ENCODE data around the gene CCL22. TPM values are rescaled to one million over a fixed set of nuclear protein-coding genes. Genes with fewer than 3 reads are reported as not detected.
"Not testable (repeated sequence)": the region's sequence is repeated elsewhere in the genome, so short reads cannot be mapped to it uniquely, and the experiment has no call there.

The CCL22 gene
- total RNA-seq, 1 donor: not detected

DNA sequence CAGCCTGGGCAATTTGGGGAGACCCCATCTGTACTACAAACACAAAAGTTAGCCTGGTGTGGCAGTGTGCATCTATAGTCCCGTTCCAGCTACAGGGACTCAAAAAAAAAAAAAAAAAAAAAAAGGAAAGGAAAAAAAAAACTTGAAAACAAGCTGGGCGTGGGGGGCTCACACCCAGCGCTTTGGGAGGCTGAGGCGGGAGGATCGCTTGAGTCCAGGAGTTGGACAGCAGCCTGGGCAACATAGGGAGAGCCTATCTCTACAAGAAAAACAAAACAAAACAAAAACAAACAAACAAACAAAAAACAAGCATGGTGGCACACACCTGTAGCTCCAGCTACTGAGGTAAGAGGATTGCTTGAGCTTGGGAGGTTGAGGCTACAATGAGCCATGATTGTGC, 33.1 kb downstream of the CCL22 start:
- no peak for TF ChIP-seq CTCF (IDR thresholded peaks at IDR 0.05; ENCODE audit: insufficient read depth, low read length)
- H3K4me3 ChIP-seq (ENCODE audit: low read depth, low read length): no peak overlapping the region
- DNase-seq (ENCODE audit: low read depth): no peak

DNA sequence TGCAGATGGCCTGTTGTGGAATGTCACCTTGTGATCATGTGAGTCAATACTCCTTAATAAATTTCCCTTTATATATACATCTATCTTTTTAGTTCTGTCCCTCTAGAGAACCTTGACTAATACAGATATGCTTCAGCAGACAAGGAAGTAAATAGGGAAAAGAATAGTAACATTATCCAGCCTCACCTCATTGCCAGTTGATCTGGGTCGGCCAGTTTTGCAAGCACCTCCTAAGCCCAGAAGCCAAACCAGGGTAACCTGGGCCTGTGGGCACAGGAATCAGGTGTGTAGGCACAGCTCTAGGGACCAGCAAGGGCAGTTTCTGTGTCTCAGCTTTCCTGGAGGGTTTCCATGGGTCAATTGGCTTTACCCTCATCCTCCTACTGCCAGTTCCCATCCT, 34.1 kb downstream of the CCL22 start:
- no peak for DNase-seq (ENCODE audit: low read depth)
- no peak overlapping the region for H3K4me3 ChIP-seq (ENCODE audit: low read depth, low read length)
- TF ChIP-seq CTCF (IDR thresholded peaks at IDR 0.05; ENCODE audit: insufficient read depth, low read length): no peak

GRCh38 chr16:57394444-57394843, 35.9 kb downstream of the CCL22 start:
- no peak overlapping the region for H3K4me3 ChIP-seq (ENCODE audit: low read depth, low read length)
- peak; percentile 31 for DNase-seq (ENCODE audit: low read depth)
- TF ChIP-seq CTCF (IDR thresholded peaks at IDR 0.05; ENCODE audit: insufficient read depth, low read length): no peak

GRCh38 chr16:57395026-57395425, 36.4 kb downstream of the CCL22 start:
- H3K4me3 ChIP-seq (ENCODE audit: low read depth, low read length): no peak overlapping the region
- TF ChIP-seq CTCF (IDR thresholded peaks at IDR 0.05; ENCODE audit: insufficient read depth, low read length): no peak
- no peak for DNase-seq (ENCODE audit: low read depth)

GRCh38 chr16:57396786-57397185, 38.2 kb downstream of the CCL22 start:
- DNase-seq (ENCODE audit: low read depth): no peak
- H3K4me3 ChIP-seq (ENCODE audit: low read depth, low read length): no peak overlapping the region
- TF ChIP-seq CTCF (IDR thresholded peaks at IDR 0.05; ENCODE audit: insufficient read depth, low read length): no peak

DNA sequence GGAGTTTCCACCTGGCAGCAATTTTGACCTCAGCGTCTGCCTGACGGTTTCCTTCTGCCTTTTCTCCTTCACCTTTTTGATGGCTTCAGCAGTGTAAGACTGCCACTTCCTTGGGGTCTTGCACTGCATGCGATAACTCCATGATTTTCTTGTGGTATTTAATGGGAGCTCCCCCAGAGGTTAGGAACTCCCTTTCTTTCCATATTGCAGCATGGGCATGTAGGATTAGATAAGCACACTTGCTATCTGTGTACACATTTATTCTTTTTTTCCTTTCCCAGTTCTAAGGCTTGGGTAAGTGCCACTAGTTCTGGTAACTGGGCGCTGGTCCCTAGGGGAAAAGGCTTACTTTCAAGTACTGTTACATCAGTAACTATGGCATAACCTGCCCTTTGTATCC, 38.9 kb downstream of the CCL22 start:
- not testable (repeated sequence) for DNase-seq (ENCODE audit: low read depth); H3K4me3 ChIP-seq (ENCODE audit: low read depth, low read length)

DNA sequence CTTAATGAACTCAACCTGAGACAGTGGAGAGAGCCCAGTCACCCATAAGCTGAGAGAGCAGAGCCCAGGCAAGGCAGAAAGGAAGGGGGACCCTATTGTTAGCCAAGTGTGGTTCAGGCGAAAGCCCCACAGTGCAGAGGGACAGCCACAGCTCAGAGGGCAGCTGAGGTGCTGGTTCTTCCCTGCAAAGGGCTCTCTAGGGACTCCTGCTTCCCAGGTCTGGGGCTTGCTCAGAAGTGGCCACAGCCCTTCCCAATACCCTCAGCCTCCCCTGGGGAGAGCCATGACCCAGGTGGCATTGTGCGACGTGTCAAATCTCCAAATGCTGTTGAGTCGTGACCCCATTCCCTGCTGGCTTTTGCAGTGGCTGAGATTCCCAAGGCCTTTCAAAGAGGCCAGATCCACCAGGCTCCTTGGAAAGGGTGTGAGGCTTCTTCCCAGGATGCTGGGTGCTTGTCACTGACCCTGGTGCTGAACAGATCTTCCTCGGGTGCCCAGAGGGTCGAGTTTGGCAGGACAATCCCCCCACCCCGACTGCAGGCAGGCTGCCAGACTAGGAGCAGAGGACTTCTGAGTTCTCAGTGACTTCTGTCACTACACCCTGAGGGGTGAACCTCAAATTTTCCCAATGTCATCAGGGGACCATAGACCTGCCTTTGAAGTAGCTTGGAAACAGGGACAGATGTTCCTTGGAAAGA, 43.5 kb downstream of the CCL22 start:
- DNase-seq (ENCODE audit: low read depth): no peak
- TF ChIP-seq CTCF (IDR thresholded peaks at IDR 0.05; ENCODE audit: insufficient read depth, low read length): no peak
- H3K4me3 ChIP-seq (ENCODE audit: low read depth, low read length): no peak overlapping the region

Measured in fibroblast of the aortic adventitia (primary cell).